Smooth muscle cell (in vitro differentiated cells): ENCODE results near the gene KIRREL3. TPM values are rescaled to one million over a fixed set of nuclear protein-coding genes. Genes with fewer than 3 reads are reported as not detected.

ENCODE experiments used
- DNase-seq: peaks from one replicate; lab custom pipeline; 2025; ENCODE audit not compliant: unreplicated experiment; lab: John Stamatoyannopoulos, UW
- H2AFZ ChIP-seq: fragments of 200-600 bp; sonication (generic); 2 replicates; pipeline ENCODE4 v1.6.0; 2016; ENCODE audit warnings: antibody characterized with exemption, low read depth, mild to moderate bottlenecking
- H3F3A ChIP-seq: fragments of 200-600 bp; sonication (generic); 2 replicates; pipeline ENCODE4 v1.6.0; 2017; ENCODE audit warnings: antibody characterized with exemption, low read depth
- H3K27ac ChIP-seq: fragments of 200-600 bp; sonication (generic); 2 replicates; pipeline ENCODE4 v1.5.1; 2016; ENCODE audit warnings: low read depth, mild to moderate bottlenecking
- H3K27me3 ChIP-seq: fragments of 200-600 bp; sonication (generic); 2 replicates; pipeline ENCODE4 v1.6.1; 2016; ENCODE audit warnings: low read depth, mild to moderate bottlenecking
- H3K36me3 ChIP-seq: fragments of 200-600 bp; sonication (generic); 2 replicates; pipeline ENCODE4 v1.5.1; 2016; ENCODE audit warnings: low read depth
- H3K4me1 ChIP-seq: fragments of 200-600 bp; sonication (generic); 2 replicates; pipeline ENCODE4 v1.5.1; 2016; ENCODE audit warnings: low read depth
- H3K4me2 ChIP-seq: fragments of 200-600 bp; sonication (generic); 2 replicates; pipeline ENCODE4 v1.6.0; 2016; ENCODE audit warnings: mild to moderate bottlenecking
- H3K4me3 ChIP-seq: fragments of 200-600 bp; sonication (generic); 2 replicates; pipeline ENCODE4 v1.5.1; 2016; ENCODE audit warnings: mild to moderate bottlenecking
- H3K79me2 ChIP-seq: fragments of 200-600 bp; sonication (generic); 2 replicates; pipeline ENCODE4 v1.6.0; 2016; ENCODE audit warnings: low read depth, mild to moderate bottlenecking
- H3K9ac ChIP-seq: fragments of 200-600 bp; sonication (generic); 2 replicates; pipeline ENCODE4 v1.6.0; 2016; ENCODE audit warnings: low read depth
- H3K9me3 ChIP-seq: fragments of 200-600 bp; sonication (generic); replicated peaks from 2 replicates; pipeline ENCODE4 v1.5.1; 2016; ENCODE audit warnings: low read depth
- H4K20me1 ChIP-seq: fragments of 200-600 bp; sonication (generic); 2 replicates; pipeline ENCODE4 v1.6.0; 2016; ENCODE audit warnings: low read depth
- CTCF ChIP-seq: fragments of 200-600 bp; sonication (generic); IDR thresholded peaks from 2 replicates; pipeline ENCODE4 v1.5.1; 2017; ENCODE audit warnings: borderline replicate concordance, mild to moderate bottlenecking, antibody characterized with exemption; ENCODE audit not compliant: insufficient read depth, poor library complexity, severe bottlenecking
- WGBS: methylation state at CpG from one replicate; pipeline ENCODE4 v1.1.7; 2016; ENCODE audit warnings: low lambda C conversion rate; 5-methylcytosine and 5-hydroxymethylcytosine counted together
- polyA plus RNA-seq: library from polyadenylated mRNA; unstranded; fragments of >200 nt; fragmentation: Nextera tagmentation; extraction: Ambion mirVana; gene quantifications from 2 replicates; pipeline ENCODE4 v1.2.1, GENCODE V29; 2016
- total RNA-seq: library from RNA; depleted of rRNA; stranded (reverse); fragments of >200 nt; gene quantifications from 2 replicates; pipeline ENCODE4 v1.2.3, GENCODE V29; 2014

The KIRREL3 gene
- total and polyA plus RNA-seq, 2 experiments from 2014 or later, result 1.2 TPM; not detected in 1

GRCh38 chr11:126888115-126888712 lies 112.4 kb downstream of the KIRREL3 start:
- Histone ChIP-seq H2AFZ (no peak overlapping the region), H3K4me3 (no peak overlapping the region), H3K4me2 (no peak overlapping the region), H4K20me1 (no peaks in the 10 kb centered on the region), H3F3A (no peaks in the 10 kb centered on the region), H3K36me3 (no peaks in the 10 kb centered on the region), H3K79me2 (no peaks in the 10 kb centered on the region), H3K27me3 (no peaks in the 10 kb centered on the region), H3K9me3 (no peaks in the 10 kb centered on the region), H3K9ac (no peak overlapping the region), H3K27ac (no peak overlapping the region), H3K4me1 (peaks cover 2% of the 10 kb centered on the region)
- no peak for DNase-seq
- no peak for TF ChIP-seq CTCF
- WGBS, result 91% methylated on average over 7 of the region's 7 CpGs

- H3K9me3 ChIP-seq, result no peaks in the 10 kb centered on the region
Observed at GRCh38 chr11:126886636-126887035, 113.9 kb downstream of the KIRREL3 start.

GRCh38 chr11:126886085-126886484 lies 114.5 kb downstream of the KIRREL3 start:
- Histone ChIP-seq H2AFZ (no peak overlapping the region), H3K27ac (no peak overlapping the region), H3K9me3 (no peaks in the 10 kb centered on the region), H3K27me3 (peaks cover 3% of the 10 kb centered on the region), H4K20me1 (no peaks in the 10 kb centered on the region), H3K79me2 (no peaks in the 10 kb centered on the region), H3K4me2 (no peak overlapping the region), H3K36me3 (no peaks in the 10 kb centered on the region), H3K4me1 (peaks cover 2% of the 10 kb centered on the region), H3K9ac (no peak overlapping the region), H3F3A (no peaks in the 10 kb centered on the region), H3K4me3 (no peak overlapping the region)
- TF ChIP-seq CTCF, result no peak
- WGBS, result 89% methylated on average over 3 of the region's 3 CpGs
- DNase-seq, result no peak

More at GRCh38 chr11:126886636-126887035, 113.9 kb downstream of the KIRREL3 start:
- WGBS, result 78% methylated on average over 1 of the region's 1 CpG
- no peaks in the 10 kb centered on the region for H4K20me1 ChIP-seq
- no peak overlapping the region for H3K27ac ChIP-seq
- H3K4me1 ChIP-seq, result peaks cover 2% of the 10 kb centered on the region
- DNase-seq, result no peak
- H3K36me3 ChIP-seq, result no peaks in the 10 kb centered on the region
- no peaks in the 10 kb centered on the region for H3K79me2 ChIP-seq
- no peak overlapping the region for H3K9ac ChIP-seq
- H2AFZ ChIP-seq, result no peak overlapping the region
- peaks cover 3% of the 10 kb centered on the region for H3K27me3 ChIP-seq
- no peaks in the 10 kb centered on the region for H3F3A ChIP-seq
- H3K4me3 ChIP-seq, result no peak overlapping the region
- no peak overlapping the region for H3K4me2 ChIP-seq
- TF ChIP-seq CTCF, result no peak

- no peaks in the 10 kb centered on the region for H4K20me1 ChIP-seq
- no peak overlapping the region for H3K4me3 ChIP-seq
- DNase-seq, result no peak
- no peaks in the 10 kb centered on the region for H3K36me3 ChIP-seq
- H3K27me3 ChIP-seq, result peaks cover 8% of the 10 kb centered on the region
- H3F3A ChIP-seq, result no peaks in the 10 kb centered on the region
- no peak overlapping the region for H3K9ac ChIP-seq
- no peaks in the 10 kb centered on the region for H3K79me2 ChIP-seq
- no peak overlapping the region for H2AFZ ChIP-seq
- H3K27ac ChIP-seq, result no peak overlapping the region
- peaks cover 9% of the 10 kb centered on the region for H3K4me1 ChIP-seq
- WGBS, result 78% methylated on average over 5 of the region's 5 CpGs
- TF ChIP-seq CTCF, result no peak
- H3K9me3 ChIP-seq, result no peaks in the 10 kb centered on the region
- H3K4me2 ChIP-seq, result no peak overlapping the region
Observed at GRCh38 chr11:126884594-126884993, 116.0 kb downstream of the KIRREL3 start.
